ENCODE data around the gene CD300C. TPM values are rescaled to one million over a fixed set of nuclear protein-coding genes. Genes with fewer than 3 reads are reported as not detected.

Gene CD300C
- total RNA-seq, 1 experiment from 2014 or later, result not detected

- Histone ChIP-seq H3K4me3 (ENCODE audit: low read depth in 2 of 2, low read length in 2 of 2) (no peak overlapping the region), H3K4me1 (ENCODE audit: control insufficient read depth, insufficient read depth, low read length) (no peaks in the 10 kb centered on the region), H3K27ac (ENCODE audit: low read length) (no peak overlapping the region), H3K9me3 (ENCODE audit: control insufficient read depth, insufficient read depth, low read depth, low read length) (no peaks in the 10 kb centered on the region), H3K27me3 (ENCODE audit: control insufficient read depth, insufficient read depth, low read length) (no peaks in the 10 kb centered on the region), H3K36me3 (ENCODE audit: control insufficient read depth, insufficient read depth, low read length) (no peaks in the 10 kb centered on the region)
- DNase-seq (ENCODE audit: low read depth, low spot score), result no peak
- in situ Hi-C loops (cut with HindIII; ENCODE audit: low pct_unique_long_range_greater_than_20kb, low sequenced_read_pairs), result no loop called here
- no TSS peak for BruUV-seq (replicated peaks)
- ChIA-PET POLR2A (no interaction called here), CTCF (interaction anchor here (0.6 to 1.2 kb wide), 7 partner anchors 41 to 195 kb away, joined by 3 to 12 read pairs (median 4); partner anchors contain the start of gene GPR142)
- ATAC-seq, result no peak
- no peak for TF ChIP-seq SIN3A (IDR thresholded peaks at IDR 0.05; ENCODE audit: borderline replicate concordance, insufficient read depth, low read depth, low read length)
- no peak for TF ChIP-seq REST (IDR thresholded peaks at IDR 0.05; ENCODE audit: insufficient read depth in 1 of 2, low read depth in 2 of 2, low read length in 1 of 2)
- no peak for TF ChIP-seq TCF7L2 (IDR thresholded peaks at IDR 0.05; ENCODE audit: low read depth, low read length)
- TF ChIP-seq POLR2AphosphoS5 (IDR thresholded peaks at IDR 0.05; ENCODE audit: low read depth, low read length), result no peak
- intact Hi-C loops (cut with micrococcal nuclease; ENCODE audit: unreplicated experiment), result no loop called here
These were observed 54.3 kb downstream of the CD300C start for GRCh38 chr17:74491626-74492025.

Other genes starting within 250 kb of the CD300C start
- not detected for gene KIF19, start 219.9 kb downstream of the CD300C start, total RNA-seq (2021; ENCODE audit: unreplicated experiment)
- gene BTBD17, start 184.2 kb downstream of the CD300C start, total RNA-seq (2021; ENCODE audit: unreplicated experiment), result not detected
- not detected for gene GPR142, start 178.6 kb downstream of the CD300C start, total RNA-seq (2021; ENCODE audit: unreplicated experiment)
- gene GPRC5C, start 114.0 kb downstream of the CD300C start, total RNA-seq (2021; ENCODE audit: unreplicated experiment), result 57.1 TPM
- 0.21 TPM for gene CD300A, start 79.5 kb downstream of the CD300C start, total RNA-seq (2021; ENCODE audit: unreplicated experiment)
- not detected for gene CD300LB, start 14.6 kb downstream of the CD300C start, total RNA-seq (2021; ENCODE audit: unreplicated experiment)
- not detected for gene CD300H, start 21.4 kb upstream of the CD300C start, total RNA-seq (2021; ENCODE audit: unreplicated experiment)
- gene CD300LD, start 46.2 kb upstream of the CD300C start, total RNA-seq (2021; ENCODE audit: unreplicated experiment), result not detected
- not detected for gene CD300E, start 77.6 kb upstream of the CD300C start, total RNA-seq (2021; ENCODE audit: unreplicated experiment)
- gene CD300LF, start 166.8 kb upstream of the CD300C start, total RNA-seq (2021; ENCODE audit: unreplicated experiment), result not detected
- 1.5 TPM for gene RAB37, start 191.1 kb upstream of the CD300C start, total RNA-seq (2021; ENCODE audit: unreplicated experiment)
- gene NHERF1, start 202.5 kb upstream of the CD300C start, total RNA-seq (2021; ENCODE audit: unreplicated experiment), result 90.8 TPM
- 90.1 TPM for gene NAT9, start 230.2 kb upstream of the CD300C start, total RNA-seq (2021; ENCODE audit: unreplicated experiment)